PFSK-1 (cell line): ENCODE measurements around the gene ADAMTSL1.

Experiments used
- FOXP2 ChIP-seq: optimal IDR thresholded peaks from 2 replicates; pipeline ENCODE3; 2011; ENCODE audit warnings: borderline replicate concordance, control low read depth, inconsistent platforms; ENCODE audit not compliant: insufficient read depth; ENCODE audit errors: extremely low read length, extremely low read depth
- POLR2AphosphoS5 ChIP-seq: IDR thresholded peaks from 2 replicates; pipeline ENCODE4 v1.6.1; 2012; ENCODE audit warnings: low read depth, mild to moderate bottlenecking, control low read depth, low read length, moderate library complexity
- SIN3A ChIP-seq: IDR thresholded peaks from 2 replicates; pipeline ENCODE4 v1.6.1; 2012; ENCODE audit warnings: mild to moderate bottlenecking, low read length, moderate library complexity, borderline replicate concordance; ENCODE audit not compliant: insufficient read depth
- TAF1 ChIP-seq: IDR thresholded peaks from 2 replicates; pipeline ENCODE4 v1.6.1; 2012; ENCODE audit warnings: low read length, control low read depth, borderline replicate concordance; ENCODE audit not compliant: insufficient read depth
- TF ChIP-seq, protein P1 (sequence below), 2 experiments: IDR thresholded peaks; 2 replicates each; pipeline versions ENCODE4 v1.6.1 to v1.8.0; 2011 to 2012; ENCODE audit warnings: low read depth in 2 of 2, low read length in 2 of 2, control low read depth in 1 of 2, inconsistent platforms in 1 of 2, mild to moderate bottlenecking in 1 of 2, moderate library complexity in 1 of 2; ENCODE audit not compliant: insufficient read depth in 1 of 2

The ADAMTSL1 gene

DNA sequence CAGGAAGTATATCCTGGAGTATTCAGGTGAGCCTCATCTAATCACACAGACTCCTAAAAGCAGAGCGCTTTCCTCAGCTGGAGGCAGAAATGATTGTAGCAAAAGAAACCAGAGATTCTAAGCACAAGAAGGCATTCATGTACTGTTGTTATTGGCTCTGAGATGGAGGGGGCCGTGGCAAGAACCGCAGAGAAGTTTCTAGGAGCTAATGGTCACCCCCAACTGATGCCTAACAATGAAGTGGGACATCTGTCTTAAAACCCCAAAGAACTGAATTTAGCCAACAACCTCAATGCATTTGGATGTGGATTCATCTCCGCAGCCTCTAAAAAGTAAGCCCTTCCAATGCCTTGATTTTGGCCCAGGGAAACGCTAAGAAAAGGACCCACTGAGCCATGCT is 76.3 kb downstream of the ADAMTSL1 start:
- TF ChIP-seq SIN3A (no peak), FOXP2 (no peak), POLR2AphosphoS5 (no peak)
- TF ChIP-seq, protein P1, sequence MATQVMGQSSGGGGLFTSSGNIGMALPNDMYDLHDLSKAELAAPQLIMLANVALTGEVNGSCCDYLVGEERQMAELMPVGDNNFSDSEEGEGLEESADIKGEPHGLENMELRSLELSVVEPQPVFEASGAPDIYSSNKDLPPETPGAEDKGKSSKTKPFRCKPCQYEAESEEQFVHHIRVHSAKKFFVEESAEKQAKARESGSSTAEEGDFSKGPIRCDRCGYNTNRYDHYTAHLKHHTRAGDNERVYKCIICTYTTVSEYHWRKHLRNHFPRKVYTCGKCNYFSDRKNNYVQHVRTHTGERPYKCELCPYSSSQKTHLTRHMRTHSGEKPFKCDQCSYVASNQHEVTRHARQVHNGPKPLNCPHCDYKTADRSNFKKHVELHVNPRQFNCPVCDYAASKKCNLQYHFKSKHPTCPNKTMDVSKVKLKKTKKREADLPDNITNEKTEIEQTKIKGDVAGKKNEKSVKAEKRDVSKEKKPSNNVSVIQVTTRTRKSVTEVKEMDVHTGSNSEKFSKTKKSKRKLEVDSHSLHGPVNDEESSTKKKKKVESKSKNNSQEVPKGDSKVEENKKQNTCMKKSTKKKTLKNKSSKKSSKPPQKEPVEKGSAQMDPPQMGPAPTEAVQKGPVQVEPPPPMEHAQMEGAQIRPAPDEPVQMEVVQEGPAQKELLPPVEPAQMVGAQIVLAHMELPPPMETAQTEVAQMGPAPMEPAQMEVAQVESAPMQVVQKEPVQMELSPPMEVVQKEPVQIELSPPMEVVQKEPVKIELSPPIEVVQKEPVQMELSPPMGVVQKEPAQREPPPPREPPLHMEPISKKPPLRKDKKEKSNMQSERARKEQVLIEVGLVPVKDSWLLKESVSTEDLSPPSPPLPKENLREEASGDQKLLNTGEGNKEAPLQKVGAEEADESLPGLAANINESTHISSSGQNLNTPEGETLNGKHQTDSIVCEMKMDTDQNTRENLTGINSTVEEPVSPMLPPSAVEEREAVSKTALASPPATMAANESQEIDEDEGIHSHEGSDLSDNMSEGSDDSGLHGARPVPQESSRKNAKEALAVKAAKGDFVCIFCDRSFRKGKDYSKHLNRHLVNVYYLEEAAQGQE (IDR thresholded peaks at IDR 0.05; ENCODE audit: insufficient read depth in 1 of 2, low read depth in 2 of 2, low read length in 2 of 2): no peak

DNA sequence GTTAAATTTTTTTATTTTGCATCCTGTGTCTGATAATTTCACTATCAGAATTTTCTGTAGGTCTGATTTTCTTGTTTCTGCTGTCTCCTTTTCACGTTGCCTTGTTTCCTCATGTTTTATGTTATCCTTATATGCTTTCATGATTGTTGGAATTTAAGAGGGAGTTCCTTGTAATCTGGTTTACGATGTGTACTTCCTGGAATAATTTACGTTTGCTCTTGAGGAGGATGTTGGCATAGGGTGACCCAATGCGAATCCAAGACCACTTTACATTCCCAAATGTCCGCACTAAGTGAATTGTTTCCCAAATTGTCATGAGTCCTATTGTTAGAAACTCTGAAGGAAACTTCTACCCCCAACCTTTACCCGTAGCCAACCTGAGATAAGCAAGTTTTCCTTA is 80.3 kb downstream of the ADAMTSL1 start:
- TF ChIP-seq FOXP2: no peak
- TF ChIP-seq POLR2AphosphoS5: no peak
- TF ChIP-seq TAF1: no peak
- no peak for TF ChIP-seq SIN3A
- TF ChIP-seq, protein P1 (IDR thresholded peaks at IDR 0.05; ENCODE audit: insufficient read depth in 1 of 2, low read depth in 2 of 2, low read length in 2 of 2): no peak

DNA sequence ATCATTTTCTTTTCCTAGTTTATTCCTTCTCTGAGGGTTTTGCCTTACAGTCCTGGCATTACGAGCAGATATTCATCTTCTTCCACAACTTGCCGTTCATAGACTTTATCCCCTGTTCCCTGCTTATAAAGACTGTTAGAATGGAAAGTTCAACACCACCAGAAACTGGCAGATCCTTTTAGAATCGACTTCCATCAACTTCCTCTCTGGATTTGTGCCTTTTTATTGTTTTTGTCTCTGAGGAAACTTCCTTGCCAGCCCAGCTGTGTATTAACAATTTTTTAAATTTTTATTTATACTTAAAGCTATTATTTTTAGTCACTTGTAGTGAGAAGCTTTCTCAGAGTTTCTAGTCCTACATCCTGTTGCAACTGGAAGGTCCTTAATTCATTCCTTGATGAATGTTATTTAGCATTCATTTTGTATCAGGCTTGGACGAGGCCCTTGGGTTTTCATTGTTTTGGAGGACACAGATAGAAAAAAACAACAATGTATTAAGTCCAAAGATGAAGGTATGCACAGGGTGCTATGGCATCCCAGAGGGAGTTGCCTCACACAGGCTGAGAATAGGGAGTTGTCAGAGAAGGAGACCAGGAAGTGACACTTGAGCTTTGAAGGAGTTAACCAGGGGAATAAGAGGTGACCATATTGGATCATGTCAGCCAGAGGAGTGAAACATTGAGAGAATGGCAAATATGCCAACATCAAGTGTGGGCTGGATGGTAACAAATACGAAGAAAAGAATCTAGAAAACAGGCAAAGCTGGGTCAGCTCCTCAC is 81.3 kb downstream of the ADAMTSL1 start:
- TF ChIP-seq POLR2AphosphoS5 (no peak), FOXP2 (no peak), TAF1 (no peak), SIN3A (no peak)
- TF ChIP-seq, protein P1 (IDR thresholded peaks at IDR 0.05; ENCODE audit: insufficient read depth in 1 of 2, low read depth in 2 of 2, low read length in 2 of 2): no peak

DNA sequence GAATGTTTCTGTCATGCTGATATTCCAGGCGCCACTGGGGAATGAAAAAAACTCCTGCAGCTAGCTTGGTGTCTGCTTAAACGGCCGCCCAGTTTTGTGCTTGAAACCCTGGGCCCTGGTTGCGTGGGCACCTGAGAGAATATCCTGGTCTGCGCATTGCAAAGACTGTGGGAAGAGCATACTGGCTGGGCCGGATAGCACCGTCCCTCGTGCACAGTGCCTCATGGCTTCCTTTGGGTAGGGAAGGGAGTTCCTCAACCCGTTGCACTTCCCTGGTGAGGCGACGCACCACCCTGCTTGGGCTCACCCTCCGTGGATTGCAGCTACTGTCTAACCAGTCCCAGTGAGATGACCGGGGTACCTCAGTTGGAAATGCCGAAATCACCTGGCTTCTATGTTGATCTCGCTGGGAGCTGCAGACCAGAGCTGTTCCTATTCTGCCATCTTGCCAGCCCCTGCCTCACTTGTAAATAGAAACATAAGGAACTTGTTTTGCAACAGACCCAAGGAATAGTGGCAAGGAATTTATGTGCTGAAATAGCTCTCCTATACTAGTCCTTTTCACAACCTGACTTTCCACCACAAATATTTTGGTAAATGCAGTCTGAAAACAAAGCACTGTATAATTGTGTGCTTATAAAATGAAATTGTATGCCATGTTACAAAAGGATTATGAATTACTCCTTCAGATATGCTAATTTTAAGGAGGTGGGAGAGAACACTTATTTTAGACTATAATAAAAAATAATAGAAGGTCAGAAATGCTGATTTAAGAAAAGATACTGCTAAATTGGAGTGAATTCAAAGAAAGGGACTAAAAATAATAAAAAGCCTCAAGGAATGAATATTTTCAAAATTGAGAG is 90.3 kb downstream of the ADAMTSL1 start:
- TF ChIP-seq, protein P1 (IDR thresholded peaks at IDR 0.05; ENCODE audit: insufficient read depth in 1 of 2, low read depth in 2 of 2, low read length in 2 of 2): no peak
- no peak for TF ChIP-seq SIN3A
- no peak for TF ChIP-seq TAF1
- no peak for TF ChIP-seq POLR2AphosphoS5
- TF ChIP-seq FOXP2: no peak
